ENCODE measurements around the gene NPAS3. TPM values are rescaled to one million over a fixed set of nuclear protein-coding genes. Genes with fewer than 3 reads are reported as not detected.

Gene NPAS3
- total and polyA plus RNA-seq, 2 donors (not counting 3 experiments of a cell fraction or from before 2014, with no cell fraction given), result 0.10 to 0.13 TPM

- H2AFZ ChIP-seq (ENCODE audit: low read depth, low read length), result peak overlapping the region; percentile 9
- CTCF ChIA-PET, result no interaction called here
- no peaks in the 10 kb centered on the region for H3K27me3 ChIP-seq (ENCODE audit: control insufficient read depth in 2 of 2, insufficient read depth in 2 of 2, low read length in 2 of 2)
- H3K79me2 ChIP-seq (ENCODE audit: control insufficient read depth, insufficient read depth, low read length), result no peaks in the 10 kb centered on the region
- dilution Hi-C loops (cut with MboI; ENCODE audit: extremely low pct_ligation_motif_present, low sequenced_read_pairs) (no loop called here), intact Hi-C loops (cut with micrococcal nuclease) (no loop called here)
- no peak for TF ChIP-seq EZH2 (IDR thresholded peaks at IDR 0.05; ENCODE audit: borderline replicate concordance, low read depth, low read length, severe bottlenecking)
- no peak for TF ChIP-seq GATA2 (IDR thresholded peaks at IDR 0.05; ENCODE audit: insufficient read depth, insufficient read length, low read depth, low read length)
- no peak for TF ChIP-seq MYC (IDR thresholded peaks at IDR 0.05; ENCODE audit: low read depth, low read length)
- TF ChIP-seq FOS (IDR thresholded peaks at IDR 0.05; ENCODE audit: borderline replicate concordance, insufficient read depth, low read length), result no peak
- TF ChIP-seq CTCF (IDR thresholded peaks at IDR 0.05; ENCODE audit: extremely low read depth in 1 of 2, insufficient read depth in 1 of 2, low read depth in 1 of 2, low read length in 2 of 2), result no peak
- no peak for TF ChIP-seq POLR2A (IDR thresholded peaks at IDR 0.05; ENCODE audit: low read depth, low read length)
- TF ChIP-seq MAX (IDR thresholded peaks at IDR 0.05; ENCODE audit: insufficient read depth, insufficient read length), result no peak
- TF ChIP-seq JUN (IDR thresholded peaks at IDR 0.05; ENCODE audit: borderline replicate concordance, insufficient read depth, insufficient read length, low read depth), result no peak
- TF ChIP-seq POLR2AphosphoS5 (IDR thresholded peaks at IDR 0.05; ENCODE audit: insufficient read depth, low read depth, low read length), result no peak
- H3K4me3 ChIP-seq (replicated peaks in 1 of 3; ENCODE audit: insufficient read depth in 1 of 3, low read depth in 1 of 3, low read length in 3 of 3), result no peak overlapping the region
- H3K9ac ChIP-seq (replicated peaks; ENCODE audit: extremely low read depth, insufficient read depth, low read length), result no peak overlapping the region
- H3K36me3 ChIP-seq (ENCODE audit: control insufficient read depth in 2 of 2, extremely low read depth in 1 of 2, insufficient read depth in 2 of 2, low read length in 2 of 2), result no peaks in the 10 kb centered on the region
- no peaks in the 10 kb centered on the region for H3K4me1 ChIP-seq (ENCODE audit: control insufficient read depth, extremely low read depth, insufficient read depth, low read length)
- DNase-seq (ENCODE audit: low read depth, low spot score) (no peak), FAIRE-seq (no peak)
- H3K4me2 ChIP-seq (ENCODE audit: insufficient read depth, low read length), result no peak overlapping the region
- POLR2A ChIA-PET, result no interaction called here
- no peaks in the 10 kb centered on the region for H3K9me1 ChIP-seq (replicated peaks; ENCODE audit: control insufficient read depth, extremely low read depth, insufficient read depth, low read length)
- H3K9me3 ChIP-seq (replicated peaks; ENCODE audit: control insufficient read depth, insufficient read depth, low read length), result no peaks in the 10 kb centered on the region
- no peak overlapping the region for H3K27ac ChIP-seq (ENCODE audit: insufficient read depth, low read depth, low read length)
- no peaks in the 10 kb centered on the region for H4K20me1 ChIP-seq (replicated peaks; ENCODE audit: control insufficient read depth, extremely low read depth, insufficient read depth, low read length)
- no TSS peak for BruUV-seq (replicated peaks)
These were observed 569.7 kb downstream of the NPAS3 start for GRCh38 chr14:33508126-33509062.

All from endothelial cell of umbilical vein (primary cell).